HG02678 (cell line): Measurements from ENCODE around the gene EFCAB8.

Experiments
- ATAC-seq: cut with Tn5 transposase; IDR thresholded peaks from one replicate; pipeline ENCODE4 v1.9.1; 2021; ENCODE audit warnings: mild to moderate bottlenecking, moderate library complexity; ENCODE audit not compliant: unreplicated experiment

EFCAB8 gene, protein sequence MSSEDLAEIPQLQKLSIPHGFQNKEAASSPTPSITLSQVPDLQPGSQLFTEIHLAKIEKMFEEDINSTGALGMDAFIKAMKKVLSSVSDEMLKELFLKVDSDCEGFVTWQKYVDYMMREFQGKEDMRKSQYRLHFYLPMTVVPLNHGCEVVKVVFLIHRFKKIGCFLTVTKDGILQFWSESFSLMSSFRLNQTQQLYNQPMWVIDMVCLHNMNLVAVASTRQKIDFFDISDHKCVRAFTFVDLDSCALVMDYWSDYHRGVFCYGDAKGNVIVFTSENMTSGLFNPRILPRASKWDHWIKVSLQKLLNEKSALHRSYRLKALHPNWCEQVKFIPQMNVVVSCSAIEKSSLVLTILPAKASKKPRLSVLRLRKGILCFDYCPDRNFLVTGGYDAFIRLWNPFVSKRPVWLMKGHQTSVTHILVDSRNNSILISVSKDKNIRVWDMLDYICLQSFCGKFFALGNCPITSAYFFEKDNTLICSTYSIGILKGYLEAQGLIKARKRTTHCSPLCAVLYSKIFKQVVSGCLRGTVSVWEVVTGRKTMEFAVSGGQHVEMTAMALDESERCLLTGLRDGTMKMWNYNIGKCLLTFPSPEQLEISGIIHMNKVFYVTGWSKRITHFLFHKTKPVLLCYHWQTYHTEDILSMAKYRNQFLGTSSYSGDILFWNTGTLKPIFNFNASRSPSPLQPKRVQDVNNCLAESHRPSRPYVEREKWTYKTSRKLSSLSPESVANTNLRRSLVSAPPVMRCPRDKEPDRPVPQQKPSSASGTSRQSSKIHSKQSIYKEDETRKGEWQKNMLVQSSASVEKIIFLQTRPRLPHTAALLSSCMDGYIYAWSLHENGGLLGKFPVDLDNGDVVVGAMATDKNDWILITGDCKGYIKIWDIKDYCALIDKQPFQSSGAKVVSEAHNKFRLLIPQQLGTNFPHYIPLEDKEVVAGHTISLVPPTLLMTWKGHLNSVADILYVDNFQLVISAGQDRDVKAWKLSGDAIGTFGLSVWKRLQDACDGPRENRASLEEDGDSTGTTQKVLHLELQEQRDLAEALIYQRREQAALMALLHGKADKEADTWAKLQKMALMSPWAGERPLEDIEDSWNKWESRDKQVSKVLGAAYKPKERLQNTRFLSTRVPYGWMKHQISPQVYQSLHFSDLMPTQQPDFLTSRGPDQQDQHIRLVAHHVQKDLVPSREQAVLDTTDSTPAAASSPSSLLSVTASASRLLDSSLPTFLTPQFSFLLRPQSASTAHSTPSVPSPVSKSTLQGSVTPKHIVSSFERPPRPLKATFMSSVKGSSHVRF

DNA sequence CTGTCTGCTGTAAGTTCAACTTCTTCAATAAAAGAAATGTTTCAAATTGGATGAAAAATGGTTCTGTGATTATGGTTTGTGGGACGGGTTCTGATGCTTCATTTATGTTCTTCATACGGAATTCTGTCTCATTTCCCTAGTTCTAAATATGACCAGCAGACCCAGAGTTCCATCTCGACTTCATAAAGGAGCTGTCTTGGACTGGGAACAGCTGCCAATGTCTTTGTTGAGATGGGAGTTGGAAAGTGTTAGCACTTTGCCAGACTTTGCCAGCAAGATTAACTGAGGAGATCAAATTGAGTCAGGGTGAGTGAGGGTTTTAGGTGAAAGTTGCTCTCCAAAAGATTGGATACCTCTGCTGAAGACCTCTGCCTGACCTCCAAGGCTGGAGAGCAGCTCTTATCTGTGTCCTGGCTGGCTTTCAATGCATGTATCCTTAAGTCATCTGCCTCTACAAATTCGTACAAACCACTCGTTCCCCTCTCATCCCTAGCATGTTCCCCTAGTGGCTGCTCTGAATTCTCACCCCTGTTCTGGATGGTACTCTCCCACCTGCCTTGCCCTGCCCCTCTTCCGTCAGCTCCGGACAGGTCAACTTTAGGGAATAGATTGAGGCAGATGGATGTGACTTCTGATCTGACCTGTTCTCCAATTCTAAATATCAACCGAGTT lies at the start of gene EFCAB8:
TSS of gene EFCAB8 (plus strand) at position 223 of the 672 bp plus-strand sequence. CDS start 4,870 bp downstream, outside the sequence.
- ATAC-seq = no peak

DNA sequence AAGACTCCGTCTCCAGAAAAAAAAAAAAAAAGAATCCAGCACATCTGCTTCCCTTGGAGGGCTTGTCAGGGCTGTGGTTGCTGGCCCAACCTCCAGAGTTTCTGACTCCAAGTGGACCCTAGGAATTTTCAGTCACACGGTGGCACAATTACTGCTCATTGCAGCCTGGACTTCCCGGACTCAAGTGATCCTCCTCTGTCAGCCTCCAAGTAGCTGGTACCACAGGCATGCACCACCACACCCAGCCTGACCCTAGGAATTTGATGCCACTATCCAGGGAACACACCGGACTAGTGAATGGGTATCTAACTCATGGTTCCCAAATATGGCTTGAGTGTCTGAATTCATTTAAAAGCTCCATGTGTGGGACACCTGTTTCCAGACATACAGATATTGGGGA lies 48.8 kb upstream of the EFCAB8 start:
- no peak for ATAC-seq

DNA sequence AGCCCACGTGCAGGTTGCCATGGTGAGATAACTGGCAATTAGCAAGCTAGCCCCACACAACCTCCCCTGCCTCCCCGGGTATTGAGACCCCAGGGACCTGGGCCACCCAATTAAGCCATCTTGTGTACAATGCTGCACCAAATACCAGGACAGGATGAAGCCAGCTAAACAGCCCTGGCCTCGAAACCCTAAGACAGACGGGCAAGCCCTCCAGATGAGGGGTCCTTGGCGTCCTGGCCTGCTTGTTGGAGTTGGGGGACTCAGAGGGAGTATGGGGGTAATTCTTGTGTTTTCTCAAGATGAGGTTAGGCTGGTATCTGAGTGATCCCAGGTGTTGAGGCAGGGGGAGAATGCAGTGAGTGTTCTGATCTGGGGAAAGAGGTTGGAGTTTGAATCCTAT lies 47.8 kb upstream of the EFCAB8 start:
- ATAC-seq = no peak

DNA sequence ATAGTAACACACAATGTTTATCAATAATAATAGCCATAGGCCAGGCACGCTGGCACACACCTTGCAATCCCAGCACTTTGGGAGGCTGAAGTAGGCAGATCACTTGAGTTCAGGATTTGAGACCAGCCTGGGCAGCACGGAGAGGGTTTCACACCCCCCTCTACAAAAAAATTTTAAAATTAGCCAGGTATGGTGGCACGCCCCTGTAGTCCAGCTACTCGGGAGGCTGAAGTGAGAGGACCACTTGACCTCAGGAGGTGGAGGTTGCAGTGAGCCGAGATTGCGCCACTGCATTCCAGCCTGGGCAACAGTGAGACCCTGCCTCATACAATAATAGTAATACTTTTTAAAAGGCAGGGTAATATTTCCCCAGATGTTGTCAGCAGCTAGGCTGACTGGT lies 46.8 kb upstream of the EFCAB8 start:
- ATAC-seq = no peak

DNA sequence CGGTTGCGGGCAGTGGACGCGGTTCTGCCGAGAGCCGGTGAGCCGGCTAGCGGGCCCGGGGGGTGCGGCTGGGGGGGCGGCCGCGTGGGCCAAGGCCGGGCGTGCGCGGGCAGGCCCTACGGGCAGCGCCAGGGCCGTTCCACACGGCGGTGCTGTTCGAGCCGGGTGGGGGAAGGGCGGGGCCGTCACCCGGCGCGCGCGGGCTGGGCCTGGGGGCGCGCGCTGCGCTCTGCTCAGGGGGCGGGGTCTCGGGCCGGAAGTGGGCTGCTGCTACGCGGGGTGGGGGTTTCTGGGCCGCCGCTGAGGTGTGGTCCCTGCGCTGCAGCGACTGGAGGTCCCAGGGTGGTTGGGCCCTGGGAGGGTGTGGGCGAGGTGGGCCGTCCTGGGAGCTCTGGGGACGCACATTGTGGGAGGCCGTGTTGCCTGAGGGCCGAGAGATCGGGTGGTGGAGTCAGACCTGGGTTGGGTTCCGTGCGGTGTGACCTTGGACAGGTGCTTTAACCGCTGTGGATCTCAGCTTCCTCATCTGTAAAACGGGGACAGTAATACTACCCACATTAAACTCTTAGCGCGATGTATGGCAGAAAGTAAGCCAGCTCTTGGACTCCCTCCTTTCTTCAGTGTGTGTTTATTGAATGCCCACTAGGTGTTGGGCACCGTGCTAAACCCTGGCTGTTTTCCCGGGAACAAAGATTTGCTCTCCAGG lies 38.6 kb upstream of the EFCAB8 start:
- ATAC-seq = peak; percentile 67

DNA sequence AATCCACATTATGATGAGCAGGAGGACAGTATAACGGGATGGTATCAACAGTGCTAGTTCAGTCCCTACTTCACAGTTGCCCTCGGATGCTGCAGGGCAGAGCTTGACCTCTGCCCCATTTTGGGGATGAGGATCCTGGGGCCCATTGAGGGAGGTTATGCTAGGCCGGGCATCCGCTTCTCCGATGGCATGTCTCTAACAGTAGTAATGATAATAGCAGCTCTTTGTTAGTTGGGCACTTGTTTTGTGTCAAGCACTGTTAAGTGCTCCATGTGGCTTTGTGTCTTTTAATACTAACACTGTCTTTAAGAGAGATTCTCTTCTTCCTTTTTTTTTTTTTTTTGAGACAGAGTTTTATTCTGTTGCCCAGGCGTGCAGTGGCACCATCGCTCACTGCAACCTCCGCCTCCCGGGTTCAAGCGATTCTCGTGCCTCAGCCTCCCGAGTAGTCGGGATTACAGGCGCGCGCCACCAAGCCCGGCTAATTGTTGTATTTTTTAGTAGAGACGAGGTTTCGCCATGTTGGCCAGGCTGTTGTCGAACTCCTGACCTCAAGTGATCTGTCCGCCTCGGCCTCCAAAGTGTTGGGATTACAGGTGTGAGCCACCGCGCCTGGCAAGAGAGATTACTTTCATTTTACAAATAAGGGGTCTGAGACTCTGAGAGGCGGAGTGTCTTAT lies 37.9 kb upstream of the EFCAB8 start:
- no peak for ATAC-seq

DNA sequence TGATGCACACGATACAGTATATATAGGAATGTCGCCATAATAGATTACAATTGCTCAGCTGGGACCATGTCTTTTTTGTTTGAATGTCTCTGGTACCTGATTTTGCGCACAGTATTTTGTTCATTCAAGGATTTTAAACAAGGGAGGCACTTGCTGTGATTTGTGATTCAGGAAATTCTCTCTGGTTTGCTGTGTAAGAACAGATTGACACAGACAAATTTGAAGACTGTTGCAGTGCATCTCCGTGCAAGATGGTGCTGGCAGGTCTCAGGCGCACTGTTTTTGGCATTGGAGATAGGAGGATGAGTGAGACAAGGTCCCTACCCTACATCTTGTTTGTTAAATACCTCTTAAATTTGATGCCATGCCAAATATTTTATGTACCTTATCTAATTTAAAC lies 36.5 kb upstream of the EFCAB8 start:
- no peak for ATAC-seq

DNA sequence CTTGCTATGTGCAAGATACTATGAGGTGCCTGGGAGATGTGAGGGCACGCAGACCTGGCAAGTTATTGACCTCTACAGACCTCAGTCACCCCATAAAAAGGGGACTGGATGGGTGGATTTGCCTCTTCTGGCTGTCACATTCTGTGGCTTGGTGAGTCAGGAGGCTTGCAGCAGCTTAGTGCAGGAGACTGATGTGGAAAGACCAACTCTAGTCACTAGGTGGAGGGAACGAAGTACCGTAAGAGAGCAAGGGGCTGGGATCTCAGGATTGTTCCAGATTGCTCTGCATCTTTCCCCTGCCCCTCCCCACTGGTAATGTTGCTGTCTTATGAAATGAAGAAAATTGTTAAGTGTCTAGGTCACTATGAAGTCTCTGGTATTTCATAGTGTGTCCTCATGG lies 35.6 kb upstream of the EFCAB8 start:
- no peak for ATAC-seq

DNA sequence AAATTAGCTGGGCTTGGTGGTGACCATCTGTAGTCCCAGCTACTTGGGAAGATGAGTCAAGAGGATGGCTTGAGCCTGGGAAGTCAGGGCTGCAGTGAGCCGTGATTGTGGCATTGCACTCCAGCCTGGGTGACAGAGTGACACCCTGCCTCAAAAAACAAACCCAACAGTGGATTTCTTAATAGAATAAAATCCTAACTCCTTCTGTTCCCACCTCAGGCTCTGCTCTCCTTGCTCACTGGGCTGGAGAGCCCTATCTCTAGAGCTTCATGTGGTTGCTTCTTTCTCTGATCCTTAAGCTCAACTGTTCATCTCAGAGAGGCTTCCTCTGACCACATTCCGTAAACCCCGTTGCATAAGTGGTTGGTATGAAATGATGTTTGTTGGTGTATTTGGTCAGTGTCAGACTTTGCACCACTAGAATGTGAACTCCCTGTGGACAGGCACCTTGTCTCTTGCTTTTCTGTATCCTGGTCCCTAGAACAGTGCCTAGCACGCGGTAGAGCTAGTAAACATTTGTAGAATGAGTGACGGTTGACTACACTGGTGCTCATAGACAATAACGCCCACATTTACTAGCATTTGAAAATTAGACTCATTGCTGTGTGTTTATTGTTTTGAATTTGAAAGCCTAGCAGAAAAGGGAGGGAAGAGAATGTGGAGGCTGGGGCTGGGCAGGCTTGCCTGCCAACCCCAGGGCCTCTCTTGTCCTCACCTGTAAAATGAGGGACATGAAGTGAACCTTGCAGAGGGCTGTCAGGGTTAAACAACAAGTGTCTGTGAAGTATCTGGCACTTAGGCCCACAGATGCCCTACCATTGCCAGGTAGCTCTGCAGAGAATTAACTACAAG lies 34.8 kb upstream of the EFCAB8 start:
- no peak for ATAC-seq

DNA sequence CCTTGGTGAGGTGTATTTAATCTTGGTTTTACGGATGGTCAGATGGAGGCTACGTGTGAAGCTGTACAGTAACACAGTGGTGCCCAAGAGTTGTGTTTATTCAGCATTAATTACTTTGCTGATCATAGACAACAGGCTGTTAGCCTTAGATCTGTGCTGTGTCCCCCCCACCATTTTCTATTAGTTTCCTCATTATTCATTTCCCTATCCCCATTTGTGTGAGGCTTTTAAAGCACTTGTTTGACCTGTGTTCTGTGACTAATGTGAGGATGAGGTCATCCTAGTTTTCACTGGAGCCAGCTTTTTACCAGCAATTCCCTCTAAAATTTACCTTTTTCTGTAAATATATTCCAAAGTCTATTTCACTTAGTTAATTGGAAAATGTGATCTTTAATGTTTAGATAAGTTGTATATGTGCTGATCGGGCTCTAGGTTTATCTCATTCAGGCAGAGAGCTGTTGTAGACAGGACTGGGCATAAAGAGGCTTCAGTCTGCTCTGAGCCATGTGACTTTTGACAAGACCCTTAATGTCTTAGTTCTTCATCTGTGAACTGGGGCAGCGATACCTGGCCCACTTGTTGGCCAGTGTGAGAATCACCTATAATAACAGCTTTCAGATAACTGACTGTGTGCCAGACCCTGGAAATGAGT lies 30.6 kb upstream of the EFCAB8 start:
- no peak for ATAC-seq

DNA sequence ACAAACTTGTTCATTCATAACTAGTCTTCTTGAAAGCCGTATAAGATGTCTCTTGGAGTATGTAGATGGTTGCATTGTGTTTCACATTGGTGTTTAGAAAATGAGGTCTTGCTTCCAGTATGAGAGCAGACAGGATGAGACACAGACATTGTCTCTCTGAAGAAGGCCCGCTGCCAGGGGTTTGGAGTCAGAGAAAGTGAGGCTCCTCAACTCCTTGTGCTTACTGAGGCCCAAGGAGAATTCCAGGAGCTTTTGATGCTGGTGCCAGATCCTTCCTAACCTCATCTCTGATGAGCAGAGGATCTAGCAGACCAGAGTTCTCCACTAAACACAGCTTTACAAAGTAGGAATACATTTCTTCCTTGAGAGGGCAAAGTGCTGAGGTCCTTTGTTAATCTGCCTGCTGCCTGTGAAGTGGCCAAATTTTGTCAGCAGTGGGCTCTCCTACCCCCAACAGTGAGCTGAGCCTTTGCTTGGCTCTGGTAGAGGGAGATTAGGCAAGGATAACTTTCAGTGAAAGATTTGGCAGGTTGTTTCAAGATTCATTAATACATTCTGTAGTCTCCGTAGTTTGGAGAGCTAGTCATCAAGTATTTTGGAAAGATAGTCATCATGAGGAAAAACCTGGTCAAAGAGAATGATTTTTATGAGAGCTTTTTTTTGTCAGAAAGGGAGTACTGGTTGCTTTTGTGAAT lies 29.3 kb upstream of the EFCAB8 start:
- no peak for ATAC-seq

DNA sequence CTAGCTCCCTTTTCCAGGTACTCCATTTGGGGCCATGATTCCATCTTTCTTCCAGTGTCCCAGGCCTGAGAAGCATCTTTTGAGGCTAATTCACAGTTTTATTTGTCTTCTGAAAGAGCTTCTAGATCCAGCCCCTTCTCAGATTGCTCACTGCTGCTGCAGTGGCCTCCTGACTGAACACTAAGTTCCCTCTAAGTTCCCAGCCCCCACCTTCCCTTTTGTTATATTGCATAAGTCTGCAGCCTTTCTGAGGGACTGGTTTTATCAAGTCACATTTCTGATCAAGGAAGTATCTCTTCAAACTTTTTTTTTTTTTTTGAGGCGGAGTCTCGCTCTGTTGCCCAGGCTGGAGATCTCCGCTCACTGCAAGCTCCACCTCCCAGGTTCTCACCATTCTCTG lies 28.3 kb upstream of the EFCAB8 start:
- no peak for ATAC-seq

DNA sequence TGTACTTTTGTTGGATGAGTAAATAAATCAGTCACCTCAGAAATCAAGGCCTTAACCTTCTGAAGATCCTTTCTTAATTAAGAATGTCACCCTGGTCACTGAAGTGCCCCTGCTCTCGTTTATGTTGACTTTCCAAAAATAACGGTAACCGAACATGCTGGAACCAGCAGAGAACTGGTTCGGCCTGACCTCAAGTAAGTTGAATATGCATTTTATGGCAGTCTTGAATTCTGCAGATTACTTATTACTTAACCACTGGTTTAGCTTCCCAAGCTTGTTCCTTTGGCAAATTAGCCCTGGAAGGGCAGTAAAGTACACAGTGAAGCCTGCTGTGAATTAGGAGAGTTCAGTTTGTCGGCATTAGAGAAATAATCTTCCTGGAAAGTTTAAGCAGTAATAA lies 26.7 kb upstream of the EFCAB8 start:
- no peak for ATAC-seq

DNA sequence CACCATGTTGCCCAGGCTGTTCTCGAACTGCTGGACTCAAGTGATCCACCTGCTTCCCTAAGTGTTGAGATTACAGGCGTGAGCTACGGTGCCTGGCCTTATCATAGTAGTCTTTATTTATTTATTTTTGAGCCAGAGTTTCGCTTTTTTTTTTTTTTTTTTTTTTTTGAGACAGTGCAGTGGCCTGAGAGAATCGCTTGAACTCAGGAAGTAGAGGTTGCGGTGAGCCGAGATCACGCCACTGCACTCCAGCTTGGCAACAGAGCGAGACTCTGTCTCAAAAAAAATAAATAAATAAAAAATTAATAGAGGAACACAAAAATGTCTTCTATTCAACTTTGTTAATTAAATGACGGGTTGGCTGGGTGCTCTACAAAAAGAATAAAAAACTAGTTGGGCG lies 26.1 kb upstream of the EFCAB8 start:
- ATAC-seq = no peak

DNA sequence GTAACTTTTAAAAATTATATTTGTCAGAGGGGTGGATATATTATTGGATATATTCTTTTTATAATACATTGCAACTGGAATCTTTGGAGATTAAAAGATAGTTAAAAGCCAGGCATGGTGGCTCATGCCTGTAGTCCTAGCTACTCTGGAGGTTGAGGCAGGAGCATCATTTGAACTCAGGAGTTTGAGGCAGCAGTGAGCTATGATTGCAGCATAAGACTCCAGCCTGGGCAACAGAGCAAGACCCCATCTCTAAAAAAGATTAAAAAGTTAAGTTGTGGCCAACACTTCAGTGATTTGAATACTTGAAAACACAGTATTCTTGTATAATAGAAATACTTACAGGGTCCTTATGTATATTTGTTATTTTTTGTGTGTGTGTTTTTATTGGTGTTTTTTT lies 23.8 kb upstream of the EFCAB8 start:
- ATAC-seq = no peak

DNA sequence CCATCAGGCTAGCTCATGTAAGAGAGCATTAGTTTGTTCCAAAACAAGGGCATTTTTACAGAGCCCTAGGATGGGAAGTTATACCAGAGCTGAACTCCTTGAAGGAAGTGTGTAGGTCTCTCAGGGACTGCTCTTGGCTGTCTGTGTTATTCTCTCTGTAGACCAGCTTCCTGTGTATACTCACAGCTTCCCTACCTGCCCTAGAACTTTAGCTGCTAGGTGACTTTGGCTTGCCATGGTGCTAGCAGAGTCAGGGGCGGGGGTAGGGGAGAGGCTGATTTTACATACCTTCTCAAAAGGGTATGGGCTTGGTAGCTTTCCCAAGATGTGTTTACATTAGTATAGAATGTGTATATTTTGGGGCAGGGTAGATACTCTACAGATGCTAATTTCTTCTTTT lies 21.6 kb upstream of the EFCAB8 start:
- ATAC-seq = no peak

DNA sequence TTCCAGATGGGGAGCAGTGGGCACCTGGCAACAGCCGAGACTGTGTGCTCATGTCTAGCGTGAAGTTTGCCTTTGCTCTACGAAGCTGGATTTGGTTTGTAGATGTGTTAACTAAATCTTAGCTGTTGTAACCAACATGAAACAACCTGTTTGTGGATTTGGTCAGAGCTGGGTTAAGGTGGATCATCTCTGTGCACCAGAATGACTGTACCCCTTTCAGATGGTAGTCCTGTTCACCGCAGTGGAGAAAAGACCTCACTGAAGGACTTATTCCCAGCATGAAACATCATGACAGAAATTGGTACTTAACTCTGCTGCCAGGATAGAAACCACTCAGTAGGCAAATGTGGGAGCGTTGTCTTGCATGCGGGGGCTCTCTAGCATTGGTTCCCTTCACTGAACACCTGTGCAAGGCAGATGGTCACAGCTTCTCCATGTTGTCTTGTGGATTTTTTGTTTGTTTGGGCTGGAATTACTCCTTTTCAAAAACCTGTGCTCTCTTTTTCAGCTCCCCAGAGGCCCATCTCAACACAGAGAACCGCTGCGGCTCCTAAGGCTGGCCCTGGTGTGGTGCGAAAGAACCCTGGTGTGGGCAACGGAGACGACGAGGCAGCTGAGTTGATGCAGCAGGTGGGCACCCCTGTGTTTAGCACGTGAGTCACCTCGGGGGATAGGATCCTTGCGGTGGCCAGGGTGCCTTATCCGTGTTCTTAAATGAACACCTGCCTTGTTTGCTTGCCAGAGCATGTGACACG lies 19.3 kb upstream of the EFCAB8 start:
- no peak for ATAC-seq
